ENCODE data around the gene ALDH1L1. TPM values are rescaled to one million over a fixed set of nuclear protein-coding genes. Genes with fewer than 3 reads are reported as not detected.
A peak's percentile ranks its signal among the peaks of the same experiment; 100 is the strongest.

ALDH1L1 gene
- total and polyA plus RNA-seq, 2 of the 13 experiments (the other 11 are each of a cell fraction or from before 2014, with no cell fraction given): 11.2 to 28.7 TPM

DNA sequence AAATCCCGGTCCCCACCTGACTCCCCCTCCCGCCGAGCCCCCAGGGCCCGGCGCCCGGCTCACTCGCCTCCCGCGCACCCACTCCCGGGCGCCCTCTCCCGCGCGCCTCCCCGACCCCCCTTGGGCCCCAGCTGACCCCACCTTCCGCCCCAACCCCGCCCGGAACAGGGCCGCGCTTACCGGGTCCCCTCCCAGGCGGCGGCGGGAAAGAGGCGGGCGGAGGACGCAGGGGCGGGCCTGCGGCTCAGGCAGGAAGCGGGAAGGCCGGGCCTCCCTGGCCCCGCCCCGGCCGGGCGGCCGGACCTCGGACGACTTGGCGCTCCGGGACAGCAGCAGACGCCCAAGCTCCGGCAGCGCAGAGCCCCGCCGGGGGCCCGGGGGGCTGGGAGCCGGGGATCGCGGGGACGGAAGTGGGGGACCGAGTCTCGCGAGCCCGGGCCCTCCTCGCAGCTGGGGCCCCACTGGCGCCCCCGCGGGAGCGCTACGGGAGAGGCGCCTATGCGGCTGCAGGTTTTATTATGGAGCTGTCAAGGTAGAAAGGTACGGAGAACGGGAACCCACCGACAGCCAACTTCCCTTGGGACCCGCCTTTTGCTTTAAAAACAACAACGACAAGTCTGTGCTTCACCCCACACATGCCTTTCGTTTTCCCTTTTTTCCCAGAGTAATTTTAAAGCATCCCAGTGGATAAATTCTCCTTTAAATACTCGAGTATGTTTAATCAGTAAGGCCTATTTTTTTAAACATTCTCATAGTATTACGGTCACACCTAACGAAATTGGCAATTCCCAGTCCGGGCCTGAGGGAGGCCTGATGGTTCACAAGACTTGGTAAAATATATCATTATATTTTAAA is 96.2 kb downstream of the ALDH1L1 start, which contains the start of gene SLC41A3 (continued):
- TF ChIP-seq, protein P1, sequence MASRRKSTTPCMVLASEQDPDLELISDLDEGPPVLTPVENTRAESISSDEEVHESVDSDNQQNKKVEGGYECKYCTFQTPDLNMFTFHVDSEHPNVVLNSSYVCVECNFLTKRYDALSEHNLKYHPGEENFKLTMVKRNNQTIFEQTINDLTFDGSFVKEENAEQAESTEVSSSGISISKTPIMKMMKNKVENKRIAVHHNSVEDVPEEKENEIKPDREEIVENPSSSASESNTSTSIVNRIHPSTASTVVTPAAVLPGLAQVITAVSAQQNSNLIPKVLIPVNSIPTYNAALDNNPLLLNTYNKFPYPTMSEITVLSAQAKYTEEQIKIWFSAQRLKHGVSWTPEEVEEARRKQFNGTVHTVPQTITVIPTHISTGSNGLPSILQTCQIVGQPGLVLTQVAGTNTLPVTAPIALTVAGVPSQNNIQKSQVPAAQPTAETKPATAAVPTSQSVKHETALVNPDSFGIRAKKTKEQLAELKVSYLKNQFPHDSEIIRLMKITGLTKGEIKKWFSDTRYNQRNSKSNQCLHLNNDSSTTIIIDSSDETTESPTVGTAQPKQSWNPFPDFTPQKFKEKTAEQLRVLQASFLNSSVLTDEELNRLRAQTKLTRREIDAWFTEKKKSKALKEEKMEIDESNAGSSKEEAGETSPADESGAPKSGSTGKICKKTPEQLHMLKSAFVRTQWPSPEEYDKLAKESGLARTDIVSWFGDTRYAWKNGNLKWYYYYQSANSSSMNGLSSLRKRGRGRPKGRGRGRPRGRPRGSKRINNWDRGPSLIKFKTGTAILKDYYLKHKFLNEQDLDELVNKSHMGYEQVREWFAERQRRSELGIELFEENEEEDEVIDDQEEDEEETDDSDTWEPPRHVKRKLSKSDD (CRISPR knock-in tag; IDR thresholded peaks at IDR 0.05; ENCODE audit: low read depth): no peak
- TF ChIP-seq MTA1 (CRISPR knock-in tag; IDR thresholded peaks at IDR 0.05; ENCODE audit: borderline replicate concordance) (peak; percentile 59; the same call in 1 of the 2 replicates), MLLT10 (CRISPR knock-in tag; IDR thresholded peaks at IDR 0.05) (no peak), SIN3A (IDR thresholded peaks at IDR 0.05; ENCODE audit: borderline replicate concordance, low read depth, low read length) (no peak; the same call in 1 of the 2 replicates), POLR2A (IDR thresholded peaks at IDR 0.05; ENCODE audit: insufficient read depth in 1 of 2, low read depth in 2 of 2, low read length in 2 of 2) (peak in 1 of 2 experiments; percentile 71; a peak in 2 of 4 replicates), MTF2 (CRISPR knock-in tag; IDR thresholded peaks at IDR 0.05; ENCODE audit: borderline replicate concordance) (peak; percentile 82; the same call in 1 of the 2 replicates), CBFB (CRISPR knock-in tag; IDR thresholded peaks at IDR 0.05) (no peak), ZBTB38 (CRISPR knock-in tag; IDR thresholded peaks at IDR 0.05) (no peak), KLF15 (CRISPR knock-in tag; IDR thresholded peaks at IDR 0.05; ENCODE audit: borderline replicate concordance) (no peak), ZNF605 (CRISPR knock-in tag; IDR thresholded peaks at IDR 0.05) (peak; percentile 11; the same call in 1 of the 2 replicates), HNF4G (IDR thresholded peaks at IDR 0.05; ENCODE audit: borderline replicate concordance, low read depth, low read length) (no peak), HNF4G (CRISPR knock-in tag; IDR thresholded peaks at IDR 0.05; ENCODE audit: borderline replicate concordance, low read depth) (no peak), ZNF607 (CRISPR knock-in tag; IDR thresholded peaks at IDR 0.05; ENCODE audit: borderline replicate concordance) (peak; percentile 58; the same call in 1 of the 2 replicates), RFXANK (CRISPR knock-in tag; IDR thresholded peaks at IDR 0.05) (0 out of 2 replicates have a peak, but pooled peaks have one; percentile 17), SP2 (CRISPR knock-in tag; IDR thresholded peaks at IDR 0.05) (peak; percentile 60), TCF7 (IDR thresholded peaks at IDR 0.05; ENCODE audit: low read depth) (no peak), ZNF24 (IDR thresholded peaks at IDR 0.05) (no peak), MAZ (IDR thresholded peaks at IDR 0.05; ENCODE audit: borderline replicate concordance, low read depth, low read length) (peak; percentile 63), MAZ (CRISPR knock-in tag; IDR thresholded peaks at IDR 0.05; ENCODE audit: low read depth) (peak; percentile 90)
- TF ChIP-seq, protein P2, sequence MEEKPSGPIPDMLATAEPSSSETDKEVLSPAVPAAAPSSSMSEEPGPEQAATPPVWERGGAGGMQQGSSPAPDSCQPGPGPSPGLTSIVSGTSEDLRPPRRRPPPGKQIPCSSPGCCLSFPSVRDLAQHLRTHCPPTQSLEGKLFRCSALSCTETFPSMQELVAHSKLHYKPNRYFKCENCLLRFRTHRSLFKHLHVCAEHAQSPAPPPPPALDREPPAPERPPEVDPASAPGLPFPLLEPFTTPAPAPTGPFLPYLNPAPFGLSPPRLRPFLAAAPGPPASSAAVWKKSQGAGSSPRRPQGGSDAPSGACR (CRISPR knock-in tag; IDR thresholded peaks at IDR 0.05): 0 out of 2 replicates have a peak, but pooled peaks have one; percentile 32
- TF ChIP-seq, protein P3, sequence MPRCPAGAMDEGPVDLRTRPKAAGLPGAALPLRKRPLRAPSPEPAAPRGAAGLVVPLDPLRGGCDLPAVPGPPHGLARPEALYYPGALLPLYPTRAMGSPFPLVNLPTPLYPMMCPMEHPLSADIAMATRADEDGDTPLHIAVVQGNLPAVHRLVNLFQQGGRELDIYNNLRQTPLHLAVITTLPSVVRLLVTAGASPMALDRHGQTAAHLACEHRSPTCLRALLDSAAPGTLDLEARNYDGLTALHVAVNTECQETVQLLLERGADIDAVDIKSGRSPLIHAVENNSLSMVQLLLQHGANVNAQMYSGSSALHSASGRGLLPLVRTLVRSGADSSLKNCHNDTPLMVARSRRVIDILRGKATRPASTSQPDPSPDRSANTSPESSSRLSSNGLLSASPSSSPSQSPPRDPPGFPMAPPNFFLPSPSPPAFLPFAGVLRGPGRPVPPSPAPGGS (CRISPR knock-in tag; IDR thresholded peaks at IDR 0.05): no peak; the same call in 1 of the 2 replicates
- TF ChIP-seq, protein P4, sequence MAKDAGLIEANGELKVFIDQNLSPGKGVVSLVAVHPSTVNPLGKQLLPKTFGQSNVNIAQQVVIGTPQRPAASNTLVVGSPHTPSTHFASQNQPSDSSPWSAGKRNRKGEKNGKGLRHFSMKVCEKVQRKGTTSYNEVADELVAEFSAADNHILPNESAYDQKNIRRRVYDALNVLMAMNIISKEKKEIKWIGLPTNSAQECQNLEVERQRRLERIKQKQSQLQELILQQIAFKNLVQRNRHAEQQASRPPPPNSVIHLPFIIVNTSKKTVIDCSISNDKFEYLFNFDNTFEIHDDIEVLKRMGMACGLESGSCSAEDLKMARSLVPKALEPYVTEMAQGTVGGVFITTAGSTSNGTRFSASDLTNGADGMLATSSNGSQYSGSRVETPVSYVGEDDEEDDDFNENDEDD (CRISPR knock-in tag; IDR thresholded peaks at IDR 0.05; ENCODE audit: borderline replicate concordance): peak; percentile 48; the same call in 1 of the 2 replicates
- TF ChIP-seq, protein P5, sequence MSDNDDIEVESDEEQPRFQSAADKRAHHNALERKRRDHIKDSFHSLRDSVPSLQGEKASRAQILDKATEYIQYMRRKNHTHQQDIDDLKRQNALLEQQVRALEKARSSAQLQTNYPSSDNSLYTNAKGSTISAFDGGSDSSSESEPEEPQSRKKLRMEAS (IDR thresholded peaks at IDR 0.05): peak; percentile 52

Measured in HepG2 (cell line).